Gastrocnemius medialis (tissue), 4 donors: ENCODE measurements around the gene IFT57. TPM values are rescaled to one million over a fixed set of nuclear protein-coding genes. Genes with fewer than 3 reads are reported as not detected.

Source experiments
- ATAC-seq, 2 donors: fragments of 150-250 bp; one replicate each; pipeline ENCODE4 v1.9.1; 2016
- DNase-seq, 2 donors: peaks; one replicate each; pipeline ENCODE4 v3.0.0-alpha.2; 2019
- H3K27ac ChIP-seq, 4 donors: fragments of 200-600 bp; sonication (generic); 1 replicate in 1 of 4; 2 replicates in 3 of 4; pipeline ENCODE4 v1.5.1; 2016 to 2018; ENCODE audit warnings: mild to moderate bottlenecking in 2 of 4, moderate library complexity in 1 of 4
- H3K27me3 ChIP-seq, 3 donors: fragments of 200-600 bp; sonication (generic) in 2 of 3; 1 replicate in 1 of 3; 2 replicates in 2 of 3; pipeline versions ENCODE4 v1.5.1 to v1.6.0; 2016 to 2019; ENCODE audit warnings: mild to moderate bottlenecking in 1 of 3, moderate library complexity in 1 of 3
- H3K36me3 ChIP-seq, 2 donors: fragments of 200-600 bp; sonication (generic) in 1 of 2; one replicate each; pipeline ENCODE4 v1.5.1; 2017 to 2018
- H3K4me1 ChIP-seq, 2 donors: fragments of 200-600 bp; sonication (generic) in 1 of 2; one replicate each; pipeline ENCODE4 v1.5.1; 2016 to 2017; ENCODE audit warnings: mild to moderate bottlenecking in 2 of 2
- H3K4me3 ChIP-seq, 4 donors: fragments of 200-600 bp; sonication (generic) in 3 of 4; 1 replicate in 1 of 4; 2 replicates in 3 of 4; pipeline ENCODE4 v1.5.1; 2016 to 2019; ENCODE audit warnings: mild to moderate bottlenecking in 2 of 4
- H3K9me3 ChIP-seq, 3 donors: fragments of 200-600 bp; sonication (generic) in 2 of 3; 1 replicate in 1 of 3; 2 replicates in 2 of 3; pipeline ENCODE4 v1.5.1; 2016 to 2019
- CTCF ChIP-seq, 5 experiments: fragments of 450-650 bp in 3 of 5; fragments of 200-600 bp in 2 of 5; sonication (generic) in 2 of 5; IDR thresholded peaks in 4 of 5; conservative IDR thresholded peaks in 1 of 5; 1 replicate in 4 of 5; 2 replicates in 1 of 5; pipeline ENCODE4 v1.5.1; 2016 to 2019; ENCODE audit warnings: antibody characterized with exemption in 5 of 5, mild to moderate bottlenecking in 3 of 5, moderate library complexity in 3 of 5
- POLR2A ChIP-seq, 2 donors: fragments of 450-650 bp; IDR thresholded peaks; one replicate each; pipeline ENCODE4 v1.6.1; 2017; ENCODE audit warnings: antibody characterized with exemption in 2 of 2, mild to moderate bottlenecking in 2 of 2, moderate library complexity in 2 of 2
- in situ Hi-C, 4 donors: fragments of 200-750 bp; cut with MboI; loops; one replicate each; pipeline versions ENCODE4 v1.15.0 to v1.8.0; 2017; ENCODE audit warnings: low sequenced_read_pairs in 4 of 4
- intact Hi-C: fragments of 100-400 bp; cut with DNase I; formaldehyde crosslinking; loops from one replicate; pipeline ENCODE4 v1.15.1; 2023; ENCODE audit warnings: low total_unique reads
- total RNA-seq, 4 donors: library from RNA; depleted of rRNA; stranded (reverse); fragments of >200 nt; gene quantifications; one replicate each; pipeline versions ENCODE4 v1.1.0 to v1.2.3, GENCODE V29; 2016

IFT57 gene
- total RNA-seq, 4 donors from 2014 or later, result 7.2 to 18.5 (median 10.7) TPM

DNA sequence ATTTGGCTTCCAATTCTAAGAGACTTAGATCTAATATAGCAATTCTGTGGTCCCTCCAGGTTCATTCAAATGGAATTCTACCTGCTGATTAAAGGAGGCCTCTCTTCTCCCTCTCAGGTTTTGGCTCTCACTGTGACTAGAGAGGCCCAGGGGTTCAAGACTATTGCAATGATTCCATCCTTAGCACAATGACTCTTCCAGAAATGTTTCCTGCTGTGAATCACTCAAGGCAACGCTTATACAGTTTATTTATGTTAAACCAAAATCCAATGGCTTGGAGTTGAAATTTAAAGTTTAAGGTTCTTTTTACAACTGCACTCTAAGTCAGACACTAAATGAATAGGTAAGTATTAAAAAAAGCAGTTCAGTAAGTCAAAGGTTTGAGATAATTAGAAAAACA lies 39.9 kb downstream of the IFT57 start:
- Histone ChIP-seq H3K9me3 (no peaks in the 10 kb centered on the region), H3K4me1 (no peaks in the 10 kb centered on the region), H3K4me3 (no peak overlapping the region), H3K36me3 (no peaks in the 10 kb centered on the region), H3K27ac (no peak overlapping the region), H3K27me3 (no peaks in the 10 kb centered on the region)
- no peak for DNase-seq
- in situ Hi-C loops (no loop called here), intact Hi-C loops (no loop called here)
- ATAC-seq, result no peak
- TF ChIP-seq CTCF (IDR thresholded peaks at IDR 0.05 in 4 of 5, conservative IDR thresholded peaks at IDR 0.05 in 1 of 5), result no peak
- no peak for TF ChIP-seq POLR2A (IDR thresholded peaks at IDR 0.05)

GRCh38 chr3:108181172-108181571 lies 41.1 kb downstream of the IFT57 start:
- DNase-seq (no peak), ATAC-seq (no peak)
- Histone ChIP-seq H3K27ac (no peak overlapping the region), H3K4me3 (no peak overlapping the region), H3K27me3 (no peaks in the 10 kb centered on the region), H3K36me3 (no peaks in the 10 kb centered on the region), H3K4me1 (no peaks in the 10 kb centered on the region), H3K9me3 (no peaks in the 10 kb centered on the region)
- no peak for TF ChIP-seq POLR2A (IDR thresholded peaks at IDR 0.05)
- TF ChIP-seq CTCF (IDR thresholded peaks at IDR 0.05 in 4 of 5, conservative IDR thresholded peaks at IDR 0.05 in 1 of 5), result no peak
- intact Hi-C loops, result no loop called here
- in situ Hi-C loops, result no loop called here

GRCh38 chr3:108180194-108180593 lies 42.0 kb downstream of the IFT57 start:
- no peak for DNase-seq
- Histone ChIP-seq H3K27ac (no peak overlapping the region), H3K27me3 (no peaks in the 10 kb centered on the region), H3K4me1 (no peaks in the 10 kb centered on the region), H3K4me3 (no peak overlapping the region), H3K9me3 (no peaks in the 10 kb centered on the region), H3K36me3 (no peaks in the 10 kb centered on the region)
- in situ Hi-C loops, result no loop called here
- no peak for ATAC-seq
- TF ChIP-seq POLR2A (IDR thresholded peaks at IDR 0.05) (no peak), CTCF (IDR thresholded peaks at IDR 0.05 in 4 of 5, conservative IDR thresholded peaks at IDR 0.05 in 1 of 5) (no peak)
- intact Hi-C loops, result no loop called here

- Histone ChIP-seq H3K4me1 (no peaks in the 10 kb centered on the region), H3K27me3 (no peaks in the 10 kb centered on the region), H3K9me3 (no peaks in the 10 kb centered on the region), H3K4me3 (no peak overlapping the region), H3K27ac (no peak overlapping the region), H3K36me3 (no peaks in the 10 kb centered on the region)
- no peak for DNase-seq
- intact Hi-C loops (no loop called here), in situ Hi-C loops (no loop called here)
- TF ChIP-seq CTCF (IDR thresholded peaks at IDR 0.05 in 4 of 5, conservative IDR thresholded peaks at IDR 0.05 in 1 of 5) (no peak), POLR2A (IDR thresholded peaks at IDR 0.05) (no peak)
- ATAC-seq, result no peak
Measured at GRCh38 chr3:108178676-108179075, 43.5 kb downstream of the IFT57 start.

DNA sequence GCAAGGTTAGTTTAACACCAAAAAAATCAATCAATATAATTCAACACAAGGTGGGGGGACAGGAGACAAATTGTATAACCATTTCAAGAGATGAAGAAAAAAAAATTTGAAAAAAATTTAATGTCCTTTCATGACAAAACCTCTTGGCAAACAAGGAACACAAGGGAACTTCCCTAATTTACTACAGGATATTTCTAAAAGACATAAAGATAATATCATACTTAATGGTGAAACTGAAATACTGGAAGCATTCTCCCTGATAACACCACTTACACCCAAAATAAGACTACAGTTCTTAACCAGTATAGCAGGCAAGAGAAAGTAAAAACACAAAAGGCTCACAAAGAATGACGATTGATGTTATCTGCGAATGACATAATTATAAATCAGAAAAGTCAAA lies 44.7 kb downstream of the IFT57 start:
- no peak overlapping the region for H3K4me3 ChIP-seq
- in situ Hi-C loops (no loop called here), intact Hi-C loops (no loop called here)
- H3K27me3 ChIP-seq, result no peaks in the 10 kb centered on the region
- no peaks in the 10 kb centered on the region for H3K4me1 ChIP-seq
- H3K27ac ChIP-seq, result no peak overlapping the region
- H3K9me3 ChIP-seq, result no peaks in the 10 kb centered on the region
- no peak for DNase-seq
- H3K36me3 ChIP-seq, result no peaks in the 10 kb centered on the region
- TF ChIP-seq CTCF (IDR thresholded peaks at IDR 0.05 in 4 of 5, conservative IDR thresholded peaks at IDR 0.05 in 1 of 5), result no peak
- no peak for TF ChIP-seq POLR2A (IDR thresholded peaks at IDR 0.05)
- no peak for ATAC-seq
